ENCODE results near the gene NTN5. TPM values are rescaled to one million over a fixed set of nuclear protein-coding genes. Genes with fewer than 3 reads are reported as not detected.
A peak's percentile ranks its signal among the peaks of the same experiment; 100 is the strongest.

The NTN5 gene
- total RNA-seq, 1 experiment from 2014 or later = 0.55 TPM

DNA sequence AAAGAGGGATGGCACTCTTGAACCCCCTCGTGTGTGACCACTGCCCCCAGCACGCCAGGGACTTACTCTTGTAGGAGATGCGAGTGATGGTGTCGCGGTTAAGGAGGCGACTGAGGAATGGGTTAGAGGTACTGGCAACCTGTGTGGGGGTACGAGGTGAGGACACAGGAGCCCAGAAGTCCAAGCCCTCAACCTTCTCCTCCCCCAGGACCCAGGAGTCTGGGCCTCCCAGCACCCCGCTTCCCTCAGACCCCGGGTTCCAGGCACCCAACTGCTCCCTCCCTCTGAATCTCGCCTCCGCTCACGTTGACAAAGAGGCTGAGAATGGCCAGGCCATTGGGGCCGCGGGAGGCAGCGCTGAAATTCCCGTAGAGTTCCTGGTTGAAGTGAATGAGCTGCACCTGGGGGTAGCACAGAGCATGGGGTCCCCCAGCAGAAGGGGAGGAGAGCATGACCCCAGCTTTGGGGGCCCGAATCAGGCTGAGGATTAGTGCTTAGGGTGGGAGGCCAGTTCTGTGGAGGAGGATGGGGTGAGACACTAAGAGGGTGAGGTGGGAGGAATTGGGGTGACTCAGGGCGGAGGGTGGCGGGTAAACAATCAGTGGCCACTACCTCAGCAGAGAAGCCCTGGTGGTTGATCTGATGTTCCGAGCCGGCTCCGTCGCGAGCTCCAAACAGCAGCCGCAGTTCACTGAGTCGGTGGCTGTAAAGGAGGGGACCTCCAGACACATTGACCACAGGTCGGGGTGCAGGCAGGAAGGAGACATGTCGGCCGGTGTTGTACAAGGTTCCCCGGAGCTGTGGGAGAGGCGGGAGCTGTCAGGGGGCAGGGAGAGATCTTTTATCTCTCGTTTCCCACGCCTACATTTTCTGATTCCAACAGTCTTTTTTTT is 33.1 kb downstream of the NTN5 start:
- H3K56ac ChIP-seq (ENCODE audit: insufficient read length, low read depth, low read length) = no peak overlapping the region
- peak overlapping the region; percentile 11 for H3K4me2 ChIP-seq (ENCODE audit: insufficient read depth, insufficient read length, low read length)
- no peak overlapping the region for H3K18ac ChIP-seq (ENCODE audit: insufficient read length, low read depth, low read length)
- no peak overlapping the region for H2BK15ac ChIP-seq (ENCODE audit: low read depth, low read length)
- no peak overlapping the region for H2AFZ ChIP-seq (ENCODE audit: low read length)
- peaks cover 26% of the 10 kb centered on the region for H3K23me2 ChIP-seq (ENCODE audit: insufficient read length, low read depth, low read length, poor library complexity, severe bottlenecking)
- no peak overlapping the region for H3K9ac ChIP-seq (ENCODE audit: extremely low read depth, insufficient read length, low read length)
- no peaks in the 10 kb centered on the region for H3K79me2 ChIP-seq (ENCODE audit: insufficient read depth, low read length)
- H3K23ac ChIP-seq (ENCODE audit: insufficient read length, low read depth, low read length) = no peak overlapping the region
- no peak overlapping the region for H2BK120ac ChIP-seq (ENCODE audit: low read depth, low read length, poor library complexity, severe bottlenecking)
- H2BK5ac ChIP-seq (ENCODE audit: insufficient read length, low read length) = no peak overlapping the region
- no peak overlapping the region for H2AK5ac ChIP-seq (ENCODE audit: insufficient read length, low read length)
- peak overlapping the region; percentile 95; a peak in 6 of 7 replicates for H3K27ac Mint-ChIP-seq
- H3K4me1 ChIP-seq (ENCODE audit: insufficient read depth, low read length) = peaks cover 2% of the 10 kb centered on the region; the same call in 1 of the 2 replicates
- no peak overlapping the region for H3K14ac ChIP-seq (ENCODE audit: insufficient read depth, low read length)
- DNase-seq = no peak
- H3K27me3 Mint-ChIP-seq (ENCODE audit: low read depth) = peaks cover 4% of the 10 kb centered on the region
- no peak overlapping the region for H2BK20ac ChIP-seq (ENCODE audit: low read depth, low read length, poor library complexity, severe bottlenecking)
- no peak for TF ChIP-seq CTCF (conservative IDR thresholded peaks at IDR 0.05)
- H3T11ph ChIP-seq (ENCODE audit: low read length) = no peak overlapping the region
- H2BK12ac ChIP-seq (ENCODE audit: insufficient read length, low read depth, low read length) = peak overlapping the region; percentile 7
- no CpG with 5 or more reads among the region's 33 CpGs for WGBS (ENCODE audit: extremely low coverage, insufficient read length, low lambda C conversion rate)
- H3K79me1 ChIP-seq (ENCODE audit: insufficient read depth, low read depth, low read length, poor library complexity, severe bottlenecking) = no peaks in the 10 kb centered on the region
- H4K20me1 ChIP-seq (ENCODE audit: control insufficient read depth, insufficient read depth, insufficient read length) = no peaks in the 10 kb centered on the region
- H3K4ac ChIP-seq (ENCODE audit: low read depth, low read length) = no peak overlapping the region
- no peak overlapping the region for H4K8ac ChIP-seq (replicated peaks; ENCODE audit: insufficient read length, low read depth, low read length)
- peaks cover 14 to 39% (median 36%) of the 10 kb centered on the region in 3 experiments for H3K36me3 Mint-ChIP-seq (ENCODE audit: insufficient read depth in 1 of 3, low read depth in 3 of 3)
- H4K5ac ChIP-seq (ENCODE audit: insufficient read length, low read depth, low read length) = no peak overlapping the region
- H3K9me3 Mint-ChIP-seq = no peaks in the 10 kb centered on the region; a peak in 1 of 5 replicates
- peak overlapping the region; percentile 42 to 89; a peak in 4 of 5 replicates for H3K4me3 Mint-ChIP-seq
- no peaks in the 10 kb centered on the region; the same call in 1 of the 2 replicates for H3K27me3 ChIP-seq (ENCODE audit: insufficient read depth, low read length)
- H3K4me1 Mint-ChIP-seq = peaks cover 33 to 43% of the 10 kb centered on the region in 2 experiments
- no peak overlapping the region for H3K27ac ChIP-seq (ENCODE audit: insufficient read length, low read depth, low read length)
- no peak overlapping the region for H4K91ac ChIP-seq (ENCODE audit: insufficient read length, low read depth, low read length)
- H3K9me3 ChIP-seq (ENCODE audit: control insufficient read depth, low read depth, low read length) = no peaks in the 10 kb centered on the region
